Endodermal cell (in vitro differentiated cells): ENCODE measurements around the gene DAAM2. TPM values are rescaled to one million over a fixed set of nuclear protein-coding genes. Genes with fewer than 3 reads are reported as not detected.

Source experiments
- DNase-seq: peaks from one replicate; pipeline ENCODE4 v3.0.0-alpha.2; 2017
- H3K27ac ChIP-seq: 2 replicates; pipeline ENCODE4 v1.5.1; 2013; ENCODE audit warnings: mild to moderate bottlenecking, low read depth, low read length, moderate library complexity
- H3K27me3 ChIP-seq: 2 replicates; pipeline ENCODE4 v1.6.1; 2013; ENCODE audit warnings: mild to moderate bottlenecking, low read length, moderate library complexity; ENCODE audit not compliant: insufficient read depth, control insufficient read depth, poor library complexity, severe bottlenecking
- H3K36me3 ChIP-seq: 2 replicates; pipeline ENCODE4 v1.7.0; 2013; ENCODE audit warnings: mild to moderate bottlenecking, low read length, moderate library complexity; ENCODE audit not compliant: control insufficient read depth, insufficient read depth
- H3K4me1 ChIP-seq: one replicate; pipeline ENCODE4 v1.7.0; 2013; ENCODE audit warnings: low read length; ENCODE audit not compliant: control insufficient read depth, insufficient read depth
- H3K4me3 ChIP-seq: 2 replicates; pipeline ENCODE4 v1.5.1; 2013; ENCODE audit warnings: mild to moderate bottlenecking, low read length, moderate library complexity
- H3K9ac ChIP-seq: 2 replicates; pipeline ENCODE4 v1.6.1; 2013; ENCODE audit warnings: mild to moderate bottlenecking, low read length, moderate library complexity; ENCODE audit not compliant: poor library complexity, severe bottlenecking; ENCODE audit errors: extremely low read depth
- H3K9me3 ChIP-seq: 2 replicates; pipeline ENCODE4 v1.6.1; 2013; ENCODE audit warnings: mild to moderate bottlenecking, low read length, moderate library complexity; ENCODE audit not compliant: control insufficient read depth
- H3K27ac Mint-ChIP-seq: 2 replicates; pipeline ENCODE4 v1.8.0; 2020; ENCODE audit warnings: mixed read lengths
- H3K27me3 Mint-ChIP-seq: 2 replicates; pipeline ENCODE4 v1.8.0; 2021; ENCODE audit warnings: mild to moderate bottlenecking, mixed read lengths; ENCODE audit not compliant: insufficient read depth
- H3K36me3 Mint-ChIP-seq: 2 replicates; pipeline ENCODE4 v1.8.0; 2020; ENCODE audit warnings: low read depth, mixed read lengths
- H3K4me1 Mint-ChIP-seq: 2 replicates; pipeline ENCODE4 v1.8.0; 2020; ENCODE audit warnings: mixed read lengths
- H3K4me3 Mint-ChIP-seq: 2 replicates; pipeline ENCODE4 v1.8.0; 2020; ENCODE audit warnings: mild to moderate bottlenecking, moderate library complexity, mixed read lengths
- H3K9me3 Mint-ChIP-seq: 2 replicates; pipeline ENCODE4 v1.8.0; 2020; ENCODE audit warnings: mild to moderate bottlenecking, mixed read lengths
- WGBS, 2 experiments: methylation state at CpG; one replicate each; pipeline versions ENCODE4 v1.1.5 to v1.1.7; 2013; ENCODE audit warnings: missing lambda C conversion rate in 2 of 2, mixed read lengths in 1 of 2; ENCODE audit not compliant: insufficient coverage in 1 of 2, insufficient read length in 1 of 2; 5-methylcytosine and 5-hydroxymethylcytosine counted together
- total RNA-seq, 2 donors: library from RNA; stranded (reverse); fragmentation: NEBNext Ultra II Directional in 1 of 2; extraction: Animal tissue kit (Norgen Biotek cat#: 25700) in 1 of 2; gene quantifications; 2 replicates in 1 of 2; 3 replicates in 1 of 2; pipeline ENCODE4 v1.2.1, GENCODE V29; 2021
- TF ChIP-seq, protein P1 (sequence below): fragments of 200-600 bp; sonication (generic); conservative IDR thresholded peaks from 2 replicates; pipeline ENCODE4 v1.5.0; 2021; ENCODE audit warnings: antibody characterized with exemption, mild to moderate bottlenecking

The DAAM2 gene
- total RNA-seq, 2 donors from 2014 or later = 0.33 to 1.2 TPM

DNA sequence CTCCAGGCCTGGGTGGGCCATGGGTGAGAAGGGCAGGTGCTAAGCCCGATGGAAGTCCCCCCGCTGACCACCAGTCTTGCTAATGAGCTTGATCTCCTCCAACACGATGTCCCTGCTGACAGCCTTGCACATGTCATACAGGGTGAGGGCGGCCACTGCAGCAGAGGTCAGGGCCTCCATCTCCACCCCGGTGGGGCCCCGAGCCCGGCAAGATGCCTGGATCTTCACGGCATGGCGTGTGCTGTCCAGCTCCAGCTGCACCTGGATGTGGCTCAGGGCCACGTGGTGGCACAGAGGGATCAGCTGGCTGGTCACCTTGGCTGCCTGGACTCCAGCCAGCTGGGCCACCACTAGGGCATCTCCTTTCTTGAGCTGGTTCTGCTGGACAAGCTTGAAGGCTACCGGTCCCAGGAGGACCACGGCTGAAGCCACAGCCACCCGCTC lies 114.2 kb downstream of the DAAM2 start:
- Histone ChIP-seq H3K4me3 (no peak overlapping the region), H3K4me1 (no peaks in the 10 kb centered on the region), H3K36me3 (no peaks in the 10 kb centered on the region), H3K27ac (no peak overlapping the region), H3K9ac (no peak overlapping the region), H3K27me3 (no peaks in the 10 kb centered on the region), H3K9me3 (no peaks in the 10 kb centered on the region)
- 95 to 99% methylated on average over 9 to 13 of the region's 13 CpGs for WGBS, 2 experiments
- no peak overlapping the region for H3K4me3 Mint-ChIP-seq
- peaks cover 15% of the 10 kb centered on the region for H3K36me3 Mint-ChIP-seq
- H3K9me3 Mint-ChIP-seq = no peaks in the 10 kb centered on the region
- TF ChIP-seq, protein P1, sequence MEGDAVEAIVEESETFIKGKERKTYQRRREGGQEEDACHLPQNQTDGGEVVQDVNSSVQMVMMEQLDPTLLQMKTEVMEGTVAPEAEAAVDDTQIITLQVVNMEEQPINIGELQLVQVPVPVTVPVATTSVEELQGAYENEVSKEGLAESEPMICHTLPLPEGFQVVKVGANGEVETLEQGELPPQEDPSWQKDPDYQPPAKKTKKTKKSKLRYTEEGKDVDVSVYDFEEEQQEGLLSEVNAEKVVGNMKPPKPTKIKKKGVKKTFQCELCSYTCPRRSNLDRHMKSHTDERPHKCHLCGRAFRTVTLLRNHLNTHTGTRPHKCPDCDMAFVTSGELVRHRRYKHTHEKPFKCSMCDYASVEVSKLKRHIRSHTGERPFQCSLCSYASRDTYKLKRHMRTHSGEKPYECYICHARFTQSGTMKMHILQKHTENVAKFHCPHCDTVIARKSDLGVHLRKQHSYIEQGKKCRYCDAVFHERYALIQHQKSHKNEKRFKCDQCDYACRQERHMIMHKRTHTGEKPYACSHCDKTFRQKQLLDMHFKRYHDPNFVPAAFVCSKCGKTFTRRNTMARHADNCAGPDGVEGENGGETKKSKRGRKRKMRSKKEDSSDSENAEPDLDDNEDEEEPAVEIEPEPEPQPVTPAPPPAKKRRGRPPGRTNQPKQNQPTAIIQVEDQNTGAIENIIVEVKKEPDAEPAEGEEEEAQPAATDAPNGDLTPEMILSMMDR = peak; percentile 12
- no peak for DNase-seq
- no peaks in the 10 kb centered on the region for H3K27me3 Mint-ChIP-seq
- no peaks in the 10 kb centered on the region for H3K4me1 Mint-ChIP-seq
- no peak overlapping the region for H3K27ac Mint-ChIP-seq

- DNase-seq = no peak
- H3K27me3 ChIP-seq = no peaks in the 10 kb centered on the region
- H3K36me3 Mint-ChIP-seq = peaks cover 15% of the 10 kb centered on the region
- H3K27ac ChIP-seq = no peak overlapping the region
- H3K9me3 ChIP-seq = no peaks in the 10 kb centered on the region
- TF ChIP-seq, protein P1 = no peak
- H3K4me3 Mint-ChIP-seq = no peak overlapping the region
- no peak overlapping the region for H3K27ac Mint-ChIP-seq
- H3K4me3 ChIP-seq = no peak overlapping the region
- H3K4me1 ChIP-seq = no peaks in the 10 kb centered on the region
- no peaks in the 10 kb centered on the region for H3K9me3 Mint-ChIP-seq
- no peaks in the 10 kb centered on the region for H3K4me1 Mint-ChIP-seq
- WGBS, 2 experiments = 95 to 96% methylated on average over 4 to 5 of the region's 5 CpGs
- H3K9ac ChIP-seq = no peak overlapping the region
- H3K36me3 ChIP-seq = no peaks in the 10 kb centered on the region
- H3K27me3 Mint-ChIP-seq = no peaks in the 10 kb centered on the region
Measured at GRCh38 chr6:39907871-39908575, 115.8 kb downstream of the DAAM2 start.

- no peaks in the 10 kb centered on the region for H3K27me3 Mint-ChIP-seq
- peaks cover 15% of the 10 kb centered on the region for H3K36me3 Mint-ChIP-seq
- H3K4me3 Mint-ChIP-seq = no peak overlapping the region
- TF ChIP-seq, protein P1 = no peak
- Histone ChIP-seq H3K9me3 (no peaks in the 10 kb centered on the region), H3K27me3 (no peaks in the 10 kb centered on the region), H3K36me3 (no peaks in the 10 kb centered on the region), H3K27ac (no peak overlapping the region), H3K4me3 (no peak overlapping the region), H3K4me1 (no peaks in the 10 kb centered on the region), H3K9ac (no peak overlapping the region)
- no peaks in the 10 kb centered on the region for H3K9me3 Mint-ChIP-seq
- WGBS, 2 experiments = 93 to 95% methylated on average over 9 to 13 of the region's 13 CpGs
- H3K4me1 Mint-ChIP-seq = no peaks in the 10 kb centered on the region
- DNase-seq = no peak
- no peak overlapping the region for H3K27ac Mint-ChIP-seq
Measured at GRCh38 chr6:39908838-39909583, 116.8 kb downstream of the DAAM2 start.
